Amygdala (tissue), 56 donors: ENCODE data around the gene BRPF1.

Experiments used
- DNase-seq, 56 donors: peaks; one replicate each; lab custom pipeline; 2025; lab: John Stamatoyannopoulos, UW

BRPF1 gene

GRCh38 chr3:9731206-9732079 lies at the start of gene BRPF1:
BRPF1 (plus strand) TSS chr3:9731735; CDS start chr3:9734141, 2,406 bp downstream.
- peak; percentile 82 to 100 (median 99) for DNase-seq

GRCh38 chr3:9682096-9682495 lies 49.4 kb upstream of the BRPF1 start:
- peak in 6 of 56 donors; percentile 13 to 46 (median 23) for DNase-seq

DNA sequence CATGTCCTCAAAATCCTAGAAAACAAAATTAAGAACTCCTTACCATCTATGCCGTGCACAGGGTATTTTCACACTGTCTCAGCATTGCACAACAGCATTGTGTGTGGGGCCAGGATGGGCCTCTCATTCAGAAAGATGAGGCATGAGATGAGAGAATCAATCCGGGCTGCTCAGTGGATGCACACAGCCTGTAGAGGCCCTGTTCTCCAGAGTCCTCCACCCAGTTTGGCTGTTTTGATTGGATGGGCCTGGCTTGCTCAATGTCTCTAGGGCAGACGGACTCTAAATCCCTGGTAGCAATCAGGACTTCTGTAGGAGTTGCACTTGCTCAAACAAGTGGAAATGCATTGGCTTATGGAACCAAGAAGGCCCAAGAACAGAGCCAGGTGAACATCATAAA lies 48.1 kb upstream of the BRPF1 start:
- DNase-seq, result no peak

DNA sequence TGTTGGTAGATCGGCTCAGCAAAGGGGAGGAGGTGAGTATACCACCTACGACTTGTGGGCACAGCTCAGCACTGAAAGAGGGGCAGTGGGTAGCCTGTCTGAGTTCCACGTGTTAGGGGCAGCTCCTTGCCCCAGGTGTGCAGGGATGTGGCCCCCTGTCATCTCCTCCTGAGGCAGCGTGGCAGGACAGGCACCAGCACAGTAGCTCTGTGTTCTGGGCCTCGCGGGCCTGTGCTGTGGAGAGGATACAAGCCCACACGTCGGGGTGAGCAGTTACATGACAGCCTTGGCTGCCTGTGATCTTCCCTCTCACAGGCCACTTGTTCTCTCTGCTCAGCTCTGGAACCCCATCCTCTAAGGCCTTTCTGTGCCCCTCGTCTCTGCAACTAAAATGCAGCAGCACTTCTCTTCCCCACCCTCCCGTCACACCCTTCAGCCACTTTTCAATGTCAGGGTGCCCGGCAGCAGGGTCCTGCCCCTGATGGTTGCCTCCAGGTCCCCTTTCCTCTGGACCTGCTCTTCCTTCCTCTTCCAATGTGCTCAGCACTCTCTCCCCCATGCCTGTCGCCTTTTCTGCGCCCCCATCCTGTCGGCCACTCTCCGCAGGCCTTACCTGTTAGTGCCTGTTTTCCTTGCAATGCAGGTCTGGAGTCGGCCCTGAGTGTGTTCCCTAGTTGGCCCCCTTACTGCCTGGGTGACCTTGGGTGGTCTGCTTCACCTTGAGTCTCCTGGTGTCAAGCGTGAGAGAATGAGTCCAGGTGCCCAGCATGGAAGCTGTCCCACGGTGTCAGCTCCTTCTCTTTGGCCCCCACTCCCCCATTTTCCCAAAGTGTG lies 46.1 kb upstream of the BRPF1 start:
- DNase-seq, result no peak

DNA sequence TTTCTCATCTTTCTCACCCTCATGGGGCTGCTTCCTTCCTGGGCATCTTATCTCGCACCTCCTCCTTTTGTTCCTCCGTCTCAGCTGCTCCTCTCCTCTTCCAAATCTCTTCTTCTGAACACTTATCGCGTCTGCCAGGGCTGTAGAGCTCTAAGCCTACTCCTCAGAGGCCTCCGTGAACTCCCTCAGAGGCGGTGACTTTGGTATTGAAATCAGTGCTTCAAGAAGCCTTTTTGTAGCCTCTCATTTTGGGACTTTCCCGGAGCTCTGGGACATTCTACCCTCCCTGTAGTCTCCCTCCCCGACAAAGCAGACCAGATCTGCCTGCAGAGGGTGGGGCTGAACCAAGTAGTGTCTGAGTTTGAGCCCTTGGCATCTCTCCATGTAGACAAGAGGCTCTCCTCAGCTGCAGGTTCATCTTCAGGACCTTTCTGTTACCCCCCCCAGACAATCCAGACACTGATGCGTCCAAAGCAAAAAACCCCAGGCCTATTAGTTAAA lies 45.4 kb upstream of the BRPF1 start:
- DNase-seq, result no peak

- DNase-seq, result no peak
Observed at GRCh38 chr3:9686703-9687102, 44.8 kb upstream of the BRPF1 start.

DNA sequence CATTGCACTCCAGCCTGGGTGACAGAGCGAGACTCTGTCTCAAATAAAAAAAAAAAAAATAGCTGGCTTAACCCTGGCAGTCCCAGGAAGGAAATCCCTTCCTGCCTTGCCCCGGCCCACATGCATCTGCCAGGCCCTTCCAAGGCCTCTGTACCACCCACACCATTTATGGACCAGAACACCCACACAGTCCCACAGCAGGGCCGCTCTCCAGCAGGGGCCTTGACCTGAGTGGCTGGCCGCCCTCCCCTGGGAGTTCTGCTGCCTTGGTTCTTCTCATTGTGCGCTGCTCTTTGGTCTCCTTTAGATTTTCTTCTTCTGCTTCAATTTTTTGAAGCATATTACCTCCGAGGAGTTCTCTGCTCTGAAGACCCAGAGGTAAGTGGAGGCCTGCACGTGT lies 44.0 kb upstream of the BRPF1 start:
- DNase-seq, result no peak

- no peak for DNase-seq
Observed at GRCh38 chr3:9688961-9689360, 42.6 kb upstream of the BRPF1 start.

DNA sequence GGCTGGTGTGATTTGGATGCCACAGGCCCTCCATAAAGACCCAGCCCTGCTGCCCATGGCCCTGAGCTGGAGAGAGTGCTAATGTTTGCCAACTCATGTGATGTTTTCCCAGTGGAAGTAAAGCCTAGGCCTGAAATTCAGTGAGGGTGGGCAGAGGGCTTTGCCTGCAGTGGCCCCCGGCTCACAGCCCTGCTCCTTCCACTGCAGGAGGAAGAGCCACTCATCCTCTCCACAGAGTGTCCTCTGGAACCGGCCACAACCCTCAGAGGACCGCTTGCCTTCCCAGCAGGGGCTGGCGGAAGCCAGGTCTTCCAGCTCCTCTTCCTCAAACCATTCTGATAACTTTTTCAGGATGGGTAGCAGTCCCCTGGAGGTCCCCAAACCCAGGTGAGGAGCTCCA lies 41.8 kb upstream of the BRPF1 start:
- no peak for DNase-seq

- peak in 4 of 56 donors; percentile 18 to 45 (median 20) for DNase-seq
Observed at GRCh38 chr3:9690451-9691450, 40.8 kb upstream of the BRPF1 start.

DNA sequence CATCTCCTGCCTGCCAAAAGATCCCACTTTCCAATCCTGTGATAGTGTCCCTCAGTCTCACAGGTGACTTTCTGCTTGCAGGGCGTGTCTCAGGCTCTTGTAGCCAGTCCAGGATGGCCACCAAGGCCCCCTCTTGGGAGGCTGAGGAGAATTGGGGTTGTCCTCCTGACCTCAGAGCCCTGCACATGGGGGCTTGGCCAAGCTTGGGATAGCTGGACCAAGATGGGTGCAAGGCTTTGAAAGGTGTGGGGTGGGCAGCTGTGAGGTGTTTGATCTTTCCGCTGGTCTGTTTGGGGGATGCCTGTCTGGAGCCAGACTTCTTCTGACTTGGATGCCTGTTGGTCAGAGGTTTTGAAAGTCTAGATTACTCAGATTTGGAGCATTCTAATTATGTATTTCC lies 39.9 kb upstream of the BRPF1 start:
- DNase-seq, result no peak

GRCh38 chr3:9692416-9692815 lies 39.1 kb upstream of the BRPF1 start:
- no peak for DNase-seq

DNA sequence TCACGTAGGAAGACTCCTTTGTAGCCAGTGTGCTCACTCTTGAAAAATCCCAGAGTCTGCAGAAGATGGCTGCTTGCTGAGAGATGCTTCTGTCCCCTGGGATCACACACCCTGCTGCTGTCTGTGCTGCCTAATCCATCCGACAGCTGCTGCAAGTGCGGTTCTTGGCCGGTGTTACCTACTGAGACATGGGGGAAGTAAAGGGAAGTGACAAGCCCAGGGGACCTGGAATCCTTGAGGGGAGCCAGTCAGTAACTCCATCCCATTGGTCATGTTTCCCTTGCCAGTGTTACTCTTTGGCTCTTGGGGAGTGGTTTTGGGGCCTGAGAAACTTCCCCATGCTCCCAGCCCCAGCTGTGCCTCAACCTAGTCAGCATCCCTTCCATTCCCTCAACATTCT lies 36.2 kb upstream of the BRPF1 start:
- DNase-seq, result no peak

GRCh38 chr3:9695746-9696145 lies 35.8 kb upstream of the BRPF1 start:
- DNase-seq, result no peak

DNA sequence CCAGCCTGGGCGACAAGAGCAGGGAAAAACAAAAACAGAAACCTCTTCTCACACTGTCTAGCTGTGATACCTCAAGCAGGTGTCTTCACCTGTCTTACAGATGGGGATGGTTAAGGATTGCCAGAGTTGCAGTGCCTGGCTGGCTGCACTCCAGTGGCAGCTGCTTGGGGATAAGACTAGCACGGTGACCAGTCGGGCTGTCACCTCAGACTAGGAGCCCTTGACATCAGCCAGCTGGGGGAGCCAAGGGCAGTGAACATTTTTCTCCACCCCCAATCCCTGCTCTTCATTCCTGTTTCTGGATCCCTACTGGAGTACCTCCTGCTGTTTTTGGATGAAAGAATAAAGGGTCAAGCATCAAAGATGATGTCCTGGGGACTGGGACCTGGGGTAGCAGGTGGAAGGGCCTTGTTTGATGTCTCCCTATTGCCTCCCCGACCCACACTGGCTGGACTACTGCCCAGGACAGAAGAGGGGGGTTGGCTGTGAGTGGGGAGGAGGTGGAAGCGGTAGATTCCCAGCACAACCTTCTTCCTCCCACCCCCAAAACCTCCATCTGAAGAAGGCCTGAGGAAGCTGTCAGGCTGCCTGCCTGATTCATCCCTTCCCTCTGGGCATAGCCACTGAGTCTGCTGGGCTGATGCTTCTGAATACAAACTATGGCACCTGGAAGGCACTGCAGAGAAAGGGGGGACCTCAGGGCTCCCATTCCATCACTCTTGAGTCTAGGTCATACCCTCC lies 34.9 kb upstream of the BRPF1 start:
- no peak for DNase-seq

GRCh38 chr3:9697892-9698291 lies 33.6 kb upstream of the BRPF1 start:
- no peak for DNase-seq

DNA sequence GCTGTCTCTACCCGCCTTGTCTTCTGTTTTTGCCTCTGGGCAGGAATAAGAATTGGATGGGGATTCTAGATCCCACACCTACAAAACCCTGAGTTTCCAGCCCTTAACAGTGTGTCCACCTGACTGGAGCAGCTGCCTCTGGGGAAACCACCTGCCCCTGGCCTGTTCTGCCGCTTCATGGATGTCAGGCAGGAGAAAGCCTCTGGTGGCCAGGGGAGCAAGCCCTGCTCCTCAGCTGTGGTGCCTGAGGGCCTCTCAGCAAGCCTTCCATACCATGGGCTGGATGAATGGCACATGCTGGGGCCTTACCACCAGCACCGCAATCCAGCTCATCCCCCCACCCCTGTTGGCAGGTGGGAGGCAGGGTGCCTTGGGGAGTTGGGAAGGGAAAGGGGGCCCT lies 33.2 kb upstream of the BRPF1 start:
- no peak for DNase-seq

- no peak for DNase-seq
Observed at GRCh38 chr3:9700536-9700935, 31.0 kb upstream of the BRPF1 start.

- no peak for DNase-seq
Observed at GRCh38 chr3:9701006-9701405, 30.5 kb upstream of the BRPF1 start.
